ENCODE measurements around the gene MCM5. TPM values are rescaled to one million over a fixed set of nuclear protein-coding genes. Genes with fewer than 3 reads are reported as not detected.
A peak's percentile ranks its signal among the peaks of the same experiment; 100 is the strongest.

Gene MCM5
- total RNA-seq, 2 experiments from 2014 or later, result 190 to 195 TPM

GRCh38 chr22:35413624-35414023, 13.7 kb downstream of the MCM5 start:
- H3K4me3 Mint-ChIP-seq, result no peak overlapping the region
- DNase-seq, result no peak
- peaks cover 67% of the 10 kb centered on the region for H3K36me3 Mint-ChIP-seq (ENCODE audit: low read depth)
- H3K27ac Mint-ChIP-seq, result no peak overlapping the region
- no peaks in the 10 kb centered on the region for H3K9me3 Mint-ChIP-seq
- H3K27me3 Mint-ChIP-seq, result no peaks in the 10 kb centered on the region
- H3K4me1 Mint-ChIP-seq, result peaks cover 8% of the 10 kb centered on the region
- ChIA-PET POLR2A (interaction anchor here (1.1 to 1.4 kb wide), 2 partner anchors 10 to 11 kb away, joined by 3 read pairs; no protein-coding TSS in a partner anchor), CTCF (interaction anchor here (1.2 kb wide), 1 partner anchor 17 kb away, joined by 3 read pairs; no protein-coding TSS in a partner anchor)

- Mint-ChIP-seq H3K27ac (no peak overlapping the region), H3K4me3 (no peak overlapping the region), H3K9me3 (no peaks in the 10 kb centered on the region), H3K36me3 (ENCODE audit: low read depth) (peaks cover 66% of the 10 kb centered on the region), H3K27me3 (no peaks in the 10 kb centered on the region), H3K4me1 (no peaks in the 10 kb centered on the region)
- ChIA-PET POLR2A (interaction anchor here (1.1 to 1.6 kb wide), 3 partner anchors 10 to 17 kb away, joined by 3 to 4 read pairs (median 4); no protein-coding TSS in a partner anchor), CTCF (no interaction called here)
- no peak for DNase-seq
These were observed 17.7 kb downstream of the MCM5 start for GRCh38 chr22:35417606-35418005.

- no peaks in the 10 kb centered on the region for H3K4me1 Mint-ChIP-seq
- H3K9me3 Mint-ChIP-seq, result no peaks in the 10 kb centered on the region
- H3K4me3 Mint-ChIP-seq, result no peak overlapping the region
- no peak for DNase-seq
- peaks cover 68% of the 10 kb centered on the region for H3K36me3 Mint-ChIP-seq (ENCODE audit: low read depth)
- ChIA-PET POLR2A (interaction anchor here (1.1 to 1.6 kb wide), 2 partner anchors 14 to 17 kb away, joined by 4 read pairs; no protein-coding TSS in a partner anchor), CTCF (no interaction called here)
- H3K27ac Mint-ChIP-seq, result no peak overlapping the region
- no peaks in the 10 kb centered on the region for H3K27me3 Mint-ChIP-seq
These were observed 18.1 kb downstream of the MCM5 start for GRCh38 chr22:35418088-35418487.

GRCh38 chr22:35418731-35419130, 18.8 kb downstream of the MCM5 start:
- Mint-ChIP-seq H3K4me1 (no peaks in the 10 kb centered on the region), H3K4me3 (no peak overlapping the region), H3K36me3 (ENCODE audit: low read depth) (peaks cover 70% of the 10 kb centered on the region), H3K9me3 (no peaks in the 10 kb centered on the region), H3K27me3 (no peaks in the 10 kb centered on the region), H3K27ac (peak overlapping the region; percentile 31)
- DNase-seq, result no peak
- ChIA-PET CTCF (interaction anchor here (1.3 kb wide), 1 partner anchor 12 kb away, joined by 4 read pairs; no protein-coding TSS in a partner anchor), POLR2A (interaction anchor here (0.8 to 1.0 kb wide), 2 partner anchors 15 to 16 kb away, joined by 3 read pairs; no protein-coding TSS in a partner anchor)

- Mint-ChIP-seq H3K9me3 (no peaks in the 10 kb centered on the region), H3K4me1 (no peaks in the 10 kb centered on the region), H3K27ac (no peak overlapping the region), H3K27me3 (no peaks in the 10 kb centered on the region), H3K4me3 (no peak overlapping the region), H3K36me3 (ENCODE audit: low read depth) (peaks cover 78% of the 10 kb centered on the region)
- DNase-seq, result no peak
- ChIA-PET CTCF (interaction anchor here (1.1 to 1.3 kb wide), 2 partner anchors 9 to 11 kb away, joined by 4 to 5 read pairs; no protein-coding TSS in a partner anchor), POLR2A (interaction anchor here (0.8 to 1.5 kb wide), 4 partner anchors 8 to 18 kb away, joined by 3 to 8 read pairs (median 4); no protein-coding TSS in a partner anchor)
These were observed 19.8 kb downstream of the MCM5 start for GRCh38 chr22:35419756-35420155.

GRCh38 chr22:35421121-35421520, 21.2 kb downstream of the MCM5 start:
- ChIA-PET POLR2A (interaction anchor here (0.9 to 1.5 kb wide), 4 partner anchors 11 to 22 kb away, joined by 3 to 8 read pairs (median 3); no protein-coding TSS in a partner anchor), CTCF (interaction anchor here (0.7 to 1.9 kb wide), 2 partner anchors 10 to 1126 kb away, joined by 4 to 8 read pairs; no protein-coding TSS in a partner anchor)
- H3K36me3 Mint-ChIP-seq (ENCODE audit: low read depth), result peaks cover 73% of the 10 kb centered on the region
- H3K9me3 Mint-ChIP-seq, result no peaks in the 10 kb centered on the region
- no peak overlapping the region for H3K4me3 Mint-ChIP-seq
- H3K27ac Mint-ChIP-seq, result no peak overlapping the region
- DNase-seq, result no peak
- no peaks in the 10 kb centered on the region for H3K27me3 Mint-ChIP-seq
- H3K4me1 Mint-ChIP-seq, result peaks cover 4% of the 10 kb centered on the region

- CTCF ChIA-PET, result interaction anchor here (1.9 kb wide), 1 partner anchor 9 kb away, joined by 8 read pairs; no protein-coding TSS in a partner anchor
- peaks cover 69% of the 10 kb centered on the region for H3K36me3 Mint-ChIP-seq (ENCODE audit: low read depth)
- peaks cover 7% of the 10 kb centered on the region for H3K4me1 Mint-ChIP-seq
- H3K4me3 Mint-ChIP-seq, result no peak overlapping the region
- DNase-seq, result no peak
- POLR2A ChIA-PET, result interaction anchor here (1.5 kb wide), 1 partner anchor 19 kb away, joined by 3 read pairs; no protein-coding TSS in a partner anchor
- H3K27ac Mint-ChIP-seq, result no peak overlapping the region
- H3K27me3 Mint-ChIP-seq, result no peaks in the 10 kb centered on the region
- H3K9me3 Mint-ChIP-seq, result no peaks in the 10 kb centered on the region
These were observed 22.2 kb downstream of the MCM5 start for GRCh38 chr22:35422145-35422544.

GRCh38 chr22:35422936-35423335, 23.0 kb downstream of the MCM5 start:
- Mint-ChIP-seq H3K4me3 (no peak overlapping the region), H3K9me3 (no peaks in the 10 kb centered on the region), H3K27ac (no peak overlapping the region), H3K27me3 (no peaks in the 10 kb centered on the region), H3K36me3 (ENCODE audit: low read depth) (peaks cover 64% of the 10 kb centered on the region), H3K4me1 (peaks cover 7% of the 10 kb centered on the region)
- CTCF ChIA-PET, result no interaction called here
- POLR2A ChIA-PET, result interaction anchor here (0.7 kb wide), 1 partner anchor 9 kb away, joined by 3 read pairs; no protein-coding TSS in a partner anchor
- no peak for DNase-seq

GRCh38 chr22:35424081-35424480, 24.1 kb downstream of the MCM5 start:
- Mint-ChIP-seq H3K4me3 (no peak overlapping the region), H3K27me3 (no peaks in the 10 kb centered on the region), H3K27ac (no peak overlapping the region), H3K4me1 (peaks cover 7% of the 10 kb centered on the region), H3K36me3 (ENCODE audit: low read depth) (peaks cover 64% of the 10 kb centered on the region), H3K9me3 (no peaks in the 10 kb centered on the region)
- POLR2A ChIA-PET, result interaction anchor here (1.2 kb wide), 1 partner anchor 10 kb away, joined by 3 read pairs; no protein-coding TSS in a partner anchor
- no peak for DNase-seq
- CTCF ChIA-PET, result no interaction called here

- ChIA-PET CTCF (interaction anchor here (1.6 kb wide), 1 partner anchor 14 kb away, joined by 3 read pairs; no protein-coding TSS in a partner anchor), POLR2A (interaction anchor here (1.2 kb wide), 1 partner anchor 11 kb away, joined by 3 read pairs; no protein-coding TSS in a partner anchor)
- Mint-ChIP-seq H3K4me1 (peaks cover 7% of the 10 kb centered on the region), H3K27me3 (no peaks in the 10 kb centered on the region), H3K9me3 (no peaks in the 10 kb centered on the region), H3K4me3 (no peak overlapping the region), H3K27ac (no peak overlapping the region), H3K36me3 (ENCODE audit: low read depth) (peaks cover 63% of the 10 kb centered on the region)
- no peak for DNase-seq
These were observed 24.8 kb downstream of the MCM5 start for GRCh38 chr22:35424761-35425160.

GRCh38 chr22:35425546-35425945, 25.6 kb downstream of the MCM5 start:
- Mint-ChIP-seq H3K27ac (no peak overlapping the region), H3K27me3 (no peaks in the 10 kb centered on the region), H3K9me3 (no peaks in the 10 kb centered on the region), H3K36me3 (ENCODE audit: low read depth) (peaks cover 60% of the 10 kb centered on the region), H3K4me1 (peaks cover 7% of the 10 kb centered on the region), H3K4me3 (no peak overlapping the region)
- no peak for DNase-seq
- POLR2A ChIA-PET, result interaction anchor here (1.2 kb wide), 1 partner anchor 12 kb away, joined by 3 read pairs; no protein-coding TSS in a partner anchor
- CTCF ChIA-PET, result interaction anchor here (1.6 kb wide), 1 partner anchor 14 kb away, joined by 3 read pairs; no protein-coding TSS in a partner anchor

- Mint-ChIP-seq H3K27ac (peak overlapping the region; percentile 38), H3K4me3 (no peak overlapping the region), H3K4me1 (peaks cover 7% of the 10 kb centered on the region), H3K36me3 (ENCODE audit: low read depth) (peaks cover 64% of the 10 kb centered on the region), H3K9me3 (no peaks in the 10 kb centered on the region), H3K27me3 (no peaks in the 10 kb centered on the region)
- POLR2A ChIA-PET, result no interaction called here
- CTCF ChIA-PET, result interaction anchor here (1.6 kb wide), 1 partner anchor 15 kb away, joined by 3 read pairs; no protein-coding TSS in a partner anchor
- no peak for DNase-seq
These were observed 26.2 kb downstream of the MCM5 start for GRCh38 chr22:35425971-35426800.

- DNase-seq, result no peak
- ChIA-PET POLR2A (interaction anchor here (0.7 to 1.1 kb wide), 2 partner anchors 10 to 145 kb away, joined by 3 read pairs; no protein-coding TSS in a partner anchor), CTCF (interaction anchor here (0.6 kb wide), 1 partner anchor 50 kb away, joined by 3 read pairs; no protein-coding TSS in a partner anchor)
- Mint-ChIP-seq H3K9me3 (no peaks in the 10 kb centered on the region), H3K36me3 (ENCODE audit: low read depth) (peaks cover 64% of the 10 kb centered on the region), H3K27ac (peak overlapping the region; percentile 34), H3K27me3 (no peaks in the 10 kb centered on the region), H3K4me3 (no peak overlapping the region), H3K4me1 (peaks cover 7% of the 10 kb centered on the region)
These were observed 26.8 kb downstream of the MCM5 start for GRCh38 chr22:35426801-35427140.
